ENCODE results near the gene KIFAP3. TPM values are rescaled to one million over a fixed set of nuclear protein-coding genes. Genes with fewer than 3 reads are reported as not detected.

The KIFAP3 gene
- total RNA-seq, 1 experiment from 2014 or later = 2.3 TPM

DNA sequence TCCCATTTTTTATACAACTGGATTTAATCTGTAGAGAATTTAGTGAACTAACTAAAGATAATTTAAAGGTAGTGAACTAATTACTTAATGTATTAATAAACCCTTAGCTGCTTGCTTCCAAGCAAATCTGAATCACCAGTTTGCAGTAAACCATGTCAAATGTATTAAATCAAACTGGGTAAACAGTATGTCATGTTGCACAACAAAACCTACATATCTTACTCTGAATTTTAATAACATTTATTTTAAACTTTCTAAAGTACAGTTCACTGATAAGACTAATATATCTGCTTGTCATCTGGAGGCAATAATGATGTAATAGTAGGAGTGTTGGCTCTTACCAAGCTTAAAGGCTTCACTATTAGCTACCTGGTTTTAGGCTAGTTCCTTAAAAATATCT is 128.3 kb downstream of the KIFAP3 start (continued):
- no peak for TF ChIP-seq CREM (CRISPR knock-in tag; IDR thresholded peaks at IDR 0.05)
- no peak for TF ChIP-seq ZNF396 (CRISPR knock-in tag; IDR thresholded peaks at IDR 0.05; ENCODE audit: borderline replicate concordance)

DNA sequence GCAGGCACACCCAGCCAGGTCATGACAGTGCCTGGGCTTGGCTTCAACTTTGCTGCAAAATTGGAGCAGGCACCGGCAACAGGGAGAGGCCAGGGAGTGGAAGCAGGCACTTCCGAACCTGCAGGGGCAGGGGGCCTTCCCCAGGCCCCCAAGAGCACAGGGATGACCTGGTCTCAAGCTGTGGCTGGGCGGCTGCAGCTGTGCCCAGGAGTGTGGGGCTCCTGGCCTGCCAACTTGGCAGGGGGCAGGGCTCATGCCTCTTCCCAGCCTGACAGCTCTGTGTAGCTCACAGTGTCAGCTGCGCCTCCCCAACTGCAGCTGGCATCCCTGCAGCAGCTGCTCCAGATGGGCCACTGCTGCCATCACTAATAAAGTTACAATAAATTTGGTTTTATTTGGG is 129.3 kb downstream of the KIFAP3 start:
- ATAC-seq = peak; percentile 28; the same call in 1 of the 2 replicates
- Mint-ChIP-seq H3K36me3 (no peaks in the 10 kb centered on the region), H3K27ac (no peak overlapping the region)

More for the DNA sequence above, 129.3 kb downstream of the KIFAP3 start:
- Mint-ChIP-seq H3K27me3 (ENCODE audit: low read depth) (no peaks in the 10 kb centered on the region), H3K4me3 (no peak overlapping the region), H3K4me1 (no peaks in the 10 kb centered on the region), H3K9me3 (no peaks in the 10 kb centered on the region)
- POLR2A ChIA-PET = no interaction called here
- CTCF ChIA-PET = interaction anchor here (0.6 kb wide), 1 partner anchor 31 kb away, joined by 3 read pairs; no protein-coding TSS in a partner anchor
- no peak for DNase-seq (ENCODE audit: low spot score)
- TF ChIP-seq, protein P1, sequence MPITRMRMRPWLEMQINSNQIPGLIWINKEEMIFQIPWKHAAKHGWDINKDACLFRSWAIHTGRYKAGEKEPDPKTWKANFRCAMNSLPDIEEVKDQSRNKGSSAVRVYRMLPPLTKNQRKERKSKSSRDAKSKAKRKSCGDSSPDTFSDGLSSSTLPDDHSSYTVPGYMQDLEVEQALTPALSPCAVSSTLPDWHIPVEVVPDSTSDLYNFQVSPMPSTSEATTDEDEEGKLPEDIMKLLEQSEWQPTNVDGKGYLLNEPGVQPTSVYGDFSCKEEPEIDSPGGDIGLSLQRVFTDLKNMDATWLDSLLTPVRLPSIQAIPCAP (CRISPR knock-in tag; IDR thresholded peaks at IDR 0.05) = no peak
- TF ChIP-seq IRF2 (CRISPR knock-in tag; IDR thresholded peaks at IDR 0.05; ENCODE audit: borderline replicate concordance, low read depth) = no peak
- TF ChIP-seq, protein P2, sequence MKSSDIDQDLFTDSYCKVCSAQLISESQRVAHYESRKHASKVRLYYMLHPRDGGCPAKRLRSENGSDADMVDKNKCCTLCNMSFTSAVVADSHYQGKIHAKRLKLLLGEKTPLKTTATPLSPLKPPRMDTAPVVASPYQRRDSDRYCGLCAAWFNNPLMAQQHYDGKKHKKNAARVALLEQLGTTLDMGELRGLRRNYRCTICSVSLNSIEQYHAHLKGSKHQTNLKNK (CRISPR knock-in tag; IDR thresholded peaks at IDR 0.05) = no peak
- TF ChIP-seq ESRRA (CRISPR knock-in tag; IDR thresholded peaks at IDR 0.05; ENCODE audit: borderline replicate concordance) = no peak
- TF ChIP-seq, protein P3, sequence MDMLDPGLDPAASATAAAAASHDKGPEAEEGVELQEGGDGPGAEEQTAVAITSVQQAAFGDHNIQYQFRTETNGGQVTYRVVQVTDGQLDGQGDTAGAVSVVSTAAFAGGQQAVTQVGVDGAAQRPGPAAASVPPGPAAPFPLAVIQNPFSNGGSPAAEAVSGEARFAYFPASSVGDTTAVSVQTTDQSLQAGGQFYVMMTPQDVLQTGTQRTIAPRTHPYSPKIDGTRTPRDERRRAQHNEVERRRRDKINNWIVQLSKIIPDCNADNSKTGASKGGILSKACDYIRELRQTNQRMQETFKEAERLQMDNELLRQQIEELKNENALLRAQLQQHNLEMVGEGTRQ (CRISPR knock-in tag; IDR thresholded peaks at IDR 0.05) = no peak
- TF ChIP-seq, protein P4, sequence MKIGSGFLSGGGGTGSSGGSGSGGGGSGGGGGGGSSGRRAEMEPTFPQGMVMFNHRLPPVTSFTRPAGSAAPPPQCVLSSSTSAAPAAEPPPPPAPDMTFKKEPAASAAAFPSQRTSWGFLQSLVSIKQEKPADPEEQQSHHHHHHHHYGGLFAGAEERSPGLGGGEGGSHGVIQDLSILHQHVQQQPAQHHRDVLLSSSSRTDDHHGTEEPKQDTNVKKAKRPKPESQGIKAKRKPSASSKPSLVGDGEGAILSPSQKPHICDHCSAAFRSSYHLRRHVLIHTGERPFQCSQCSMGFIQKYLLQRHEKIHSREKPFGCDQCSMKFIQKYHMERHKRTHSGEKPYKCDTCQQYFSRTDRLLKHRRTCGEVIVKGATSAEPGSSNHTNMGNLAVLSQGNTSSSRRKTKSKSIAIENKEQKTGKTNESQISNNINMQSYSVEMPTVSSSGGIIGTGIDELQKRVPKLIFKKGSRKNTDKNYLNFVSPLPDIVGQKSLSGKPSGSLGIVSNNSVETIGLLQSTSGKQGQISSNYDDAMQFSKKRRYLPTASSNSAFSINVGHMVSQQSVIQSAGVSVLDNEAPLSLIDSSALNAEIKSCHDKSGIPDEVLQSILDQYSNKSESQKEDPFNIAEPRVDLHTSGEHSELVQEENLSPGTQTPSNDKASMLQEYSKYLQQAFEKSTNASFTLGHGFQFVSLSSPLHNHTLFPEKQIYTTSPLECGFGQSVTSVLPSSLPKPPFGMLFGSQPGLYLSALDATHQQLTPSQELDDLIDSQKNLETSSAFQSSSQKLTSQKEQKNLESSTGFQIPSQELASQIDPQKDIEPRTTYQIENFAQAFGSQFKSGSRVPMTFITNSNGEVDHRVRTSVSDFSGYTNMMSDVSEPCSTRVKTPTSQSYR (CRISPR knock-in tag; IDR thresholded peaks at IDR 0.05) = no peak
- TF ChIP-seq, protein P5, sequence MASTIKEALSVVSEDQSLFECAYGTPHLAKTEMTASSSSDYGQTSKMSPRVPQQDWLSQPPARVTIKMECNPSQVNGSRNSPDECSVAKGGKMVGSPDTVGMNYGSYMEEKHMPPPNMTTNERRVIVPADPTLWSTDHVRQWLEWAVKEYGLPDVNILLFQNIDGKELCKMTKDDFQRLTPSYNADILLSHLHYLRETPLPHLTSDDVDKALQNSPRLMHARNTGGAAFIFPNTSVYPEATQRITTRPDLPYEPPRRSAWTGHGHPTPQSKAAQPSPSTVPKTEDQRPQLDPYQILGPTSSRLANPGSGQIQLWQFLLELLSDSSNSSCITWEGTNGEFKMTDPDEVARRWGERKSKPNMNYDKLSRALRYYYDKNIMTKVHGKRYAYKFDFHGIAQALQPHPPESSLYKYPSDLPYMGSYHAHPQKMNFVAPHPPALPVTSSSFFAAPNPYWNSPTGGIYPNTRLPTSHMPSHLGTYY (CRISPR knock-in tag; IDR thresholded peaks at IDR 0.05) = no peak
- TF ChIP-seq, protein P6, sequence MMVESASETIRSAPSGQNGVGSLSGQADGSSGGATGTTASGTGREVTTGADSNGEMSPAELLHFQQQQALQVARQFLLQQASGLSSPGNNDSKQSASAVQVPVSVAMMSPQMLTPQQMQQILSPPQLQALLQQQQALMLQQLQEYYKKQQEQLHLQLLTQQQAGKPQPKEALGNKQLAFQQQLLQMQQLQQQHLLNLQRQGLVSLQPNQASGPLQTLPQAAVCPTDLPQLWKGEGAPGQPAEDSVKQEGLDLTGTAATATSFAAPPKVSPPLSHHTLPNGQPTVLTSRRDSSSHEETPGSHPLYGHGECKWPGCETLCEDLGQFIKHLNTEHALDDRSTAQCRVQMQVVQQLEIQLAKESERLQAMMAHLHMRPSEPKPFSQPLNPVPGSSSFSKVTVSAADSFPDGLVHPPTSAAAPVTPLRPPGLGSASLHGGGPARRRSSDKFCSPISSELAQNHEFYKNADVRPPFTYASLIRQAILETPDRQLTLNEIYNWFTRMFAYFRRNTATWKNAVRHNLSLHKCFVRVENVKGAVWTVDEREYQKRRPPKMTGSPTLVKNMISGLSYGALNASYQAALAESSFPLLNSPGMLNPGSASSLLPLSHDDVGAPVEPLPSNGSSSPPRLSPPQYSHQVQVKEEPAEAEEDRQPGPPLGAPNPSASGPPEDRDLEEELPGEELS (CRISPR knock-in tag; IDR thresholded peaks at IDR 0.05) = no peak
- TF ChIP-seq CBFB (CRISPR knock-in tag; IDR thresholded peaks at IDR 0.05; ENCODE audit: low read depth) = no peak
- no peak for TF ChIP-seq KAT7 (CRISPR knock-in tag; IDR thresholded peaks at IDR 0.05; ENCODE audit: borderline replicate concordance)
- TF ChIP-seq, protein P7, sequence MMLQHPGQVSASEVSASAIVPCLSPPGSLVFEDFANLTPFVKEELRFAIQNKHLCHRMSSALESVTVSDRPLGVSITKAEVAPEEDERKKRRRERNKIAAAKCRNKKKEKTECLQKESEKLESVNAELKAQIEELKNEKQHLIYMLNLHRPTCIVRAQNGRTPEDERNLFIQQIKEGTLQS (CRISPR knock-in tag; conservative IDR thresholded peaks at IDR 0.05) = no peak
- TF ChIP-seq MYBL2 (CRISPR knock-in tag; IDR thresholded peaks at IDR 0.05) = no peak
- TF ChIP-seq GABPB1 (CRISPR knock-in tag; IDR thresholded peaks at IDR 0.05) = no peak
- TF ChIP-seq ATF1 (CRISPR knock-in tag; IDR thresholded peaks at IDR 0.05) = no peak
- TF ChIP-seq ZNF396 (CRISPR knock-in tag; IDR thresholded peaks at IDR 0.05; ENCODE audit: borderline replicate concordance) = no peak
- TF ChIP-seq EMX1 (CRISPR knock-in tag; IDR thresholded peaks at IDR 0.05) = no peak
- TF ChIP-seq, protein P8, sequence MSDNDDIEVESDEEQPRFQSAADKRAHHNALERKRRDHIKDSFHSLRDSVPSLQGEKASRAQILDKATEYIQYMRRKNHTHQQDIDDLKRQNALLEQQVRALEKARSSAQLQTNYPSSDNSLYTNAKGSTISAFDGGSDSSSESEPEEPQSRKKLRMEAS (CRISPR knock-in tag; IDR thresholded peaks at IDR 0.05) = no peak
- TF ChIP-seq TEAD1 (CRISPR knock-in tag; IDR thresholded peaks at IDR 0.05) = no peak
- no peak for TF ChIP-seq GTF2I (CRISPR knock-in tag; conservative IDR thresholded peaks at IDR 0.05)

All from WTC11 (cell line).